DND-41 (cell line): ENCODE measurements around the gene ANKMY2.

Experiments
- CTCF ChIP-seq: IDR thresholded peaks from 2 replicates; pipeline ENCODE4 v1.5.1; 2012; ENCODE audit warnings: borderline replicate concordance, low read length, moderate library complexity, mild to moderate bottlenecking; ENCODE audit not compliant: poor library complexity, severe bottlenecking; ENCODE audit errors: extremely low read depth
- EZH2 ChIP-seq: IDR thresholded peaks from 3 replicates; pipeline ENCODE4 v1.6.1; 2012; ENCODE audit warnings: borderline replicate concordance, low read depth, mild to moderate bottlenecking, moderate library complexity, low read length, inconsistent platforms; ENCODE audit not compliant: severe bottlenecking

GRCh38 chr7:16611711-16612110 lies 33.8 kb downstream of the ANKMY2 start:
- no peak for TF ChIP-seq CTCF
- no peak for TF ChIP-seq EZH2
